Measurements from ENCODE around the gene RILPL2.
"Not testable (repeated sequence)": the region's sequence is repeated elsewhere in the genome, so short reads cannot be mapped to it uniquely, and the experiment has no call there.

Gene RILPL2

DNA sequence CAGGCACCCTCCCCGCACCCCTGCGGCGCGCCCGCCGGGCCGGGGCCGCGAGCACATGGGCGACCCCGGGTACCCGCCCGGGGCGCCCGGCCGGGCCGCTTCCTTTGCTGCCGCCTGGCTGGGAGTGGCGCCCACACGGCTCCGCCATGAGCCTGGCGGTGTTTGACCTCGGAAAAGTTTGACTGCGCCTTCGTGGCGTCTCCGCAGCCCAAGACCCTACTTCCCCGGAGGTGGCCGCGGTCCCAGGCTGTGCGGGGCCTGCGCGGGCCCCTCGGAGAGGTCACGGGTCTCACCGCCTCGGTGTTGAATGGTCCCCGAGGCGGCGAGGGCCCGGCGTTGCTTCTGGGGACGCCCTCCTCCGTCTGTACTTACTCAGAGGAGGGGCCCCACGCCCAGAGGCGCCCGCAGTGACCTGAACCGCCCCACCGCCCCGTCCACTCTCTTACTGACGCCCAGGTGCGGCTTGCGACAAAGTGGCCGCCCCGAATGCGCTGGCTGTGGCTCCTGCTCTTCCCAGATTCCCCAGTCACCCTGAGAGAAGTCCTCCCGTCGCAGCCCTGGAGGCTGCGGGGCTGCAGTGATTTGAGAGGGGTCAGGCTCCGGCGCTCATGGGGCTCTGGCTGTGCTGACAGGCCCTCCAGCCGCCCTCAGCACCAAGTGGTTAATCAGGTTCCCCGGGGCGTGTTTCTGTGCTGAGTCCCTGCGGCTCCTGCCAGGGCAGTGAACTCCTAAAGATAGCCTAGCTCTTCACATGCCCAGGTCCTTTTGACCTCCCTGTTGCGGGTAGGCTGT is 46.7 kb downstream of the RILPL2 start:
- peaks cover 17% of the 10 kb centered on the region for H3K4me1 ChIP-seq (ENCODE audit: control insufficient read depth, insufficient read depth, low read length)
- peaks cover 27% of the 10 kb centered on the region for H3K27me3 ChIP-seq (ENCODE audit: control insufficient read depth, insufficient read depth, low read length)
- H3K27ac ChIP-seq (ENCODE audit: low read depth, low read length) = no peak overlapping the region
- peaks cover 34% of the 10 kb centered on the region for H3K36me3 ChIP-seq (ENCODE audit: control insufficient read depth, insufficient read depth, low read length)
- H3K9me3 ChIP-seq (ENCODE audit: control insufficient read depth, insufficient read depth, low read length) = no peaks in the 10 kb centered on the region
- peak overlapping the region; percentile 56; the same call in 1 of the 2 replicates for H3K9ac ChIP-seq (ENCODE audit: low read depth, low read length)
- peak overlapping the region; percentile 69 for H3K4me3 ChIP-seq (ENCODE audit: low read depth, low read length)

DNA sequence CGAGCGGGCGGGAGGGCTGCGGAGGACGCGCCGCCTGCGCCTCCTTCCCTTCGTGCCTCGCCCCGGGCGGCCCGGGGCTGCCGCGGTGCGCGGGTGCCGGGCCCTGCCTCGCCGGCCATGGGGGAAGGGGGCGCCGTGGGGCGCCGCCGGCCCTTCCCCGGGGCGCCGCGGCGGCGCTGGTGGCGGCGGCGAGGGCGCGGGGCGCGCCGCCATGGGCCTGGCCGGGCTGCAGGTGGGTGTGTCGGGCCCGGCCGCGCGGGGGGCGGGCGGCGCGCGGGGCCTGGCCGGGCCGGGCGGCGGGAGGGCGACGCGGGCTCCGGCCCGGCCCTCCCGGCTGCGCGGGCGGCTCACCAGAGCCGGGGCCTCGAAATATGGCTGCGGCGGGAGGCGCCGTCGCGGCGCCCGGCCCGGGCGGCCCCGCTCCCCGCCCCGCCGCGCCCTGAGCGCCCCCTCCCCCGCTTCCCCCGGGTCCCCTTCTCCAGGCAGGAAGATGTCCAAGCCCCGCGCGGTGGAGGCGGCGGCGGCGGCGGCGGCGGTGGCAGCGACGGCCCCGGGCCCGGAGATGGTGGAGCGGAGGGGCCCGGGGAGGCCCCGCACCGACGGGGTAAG is 47.4 kb downstream of the RILPL2 start:
- H3K4me1 ChIP-seq (ENCODE audit: control insufficient read depth, insufficient read depth, low read length) = peaks cover 17% of the 10 kb centered on the region

DNA sequence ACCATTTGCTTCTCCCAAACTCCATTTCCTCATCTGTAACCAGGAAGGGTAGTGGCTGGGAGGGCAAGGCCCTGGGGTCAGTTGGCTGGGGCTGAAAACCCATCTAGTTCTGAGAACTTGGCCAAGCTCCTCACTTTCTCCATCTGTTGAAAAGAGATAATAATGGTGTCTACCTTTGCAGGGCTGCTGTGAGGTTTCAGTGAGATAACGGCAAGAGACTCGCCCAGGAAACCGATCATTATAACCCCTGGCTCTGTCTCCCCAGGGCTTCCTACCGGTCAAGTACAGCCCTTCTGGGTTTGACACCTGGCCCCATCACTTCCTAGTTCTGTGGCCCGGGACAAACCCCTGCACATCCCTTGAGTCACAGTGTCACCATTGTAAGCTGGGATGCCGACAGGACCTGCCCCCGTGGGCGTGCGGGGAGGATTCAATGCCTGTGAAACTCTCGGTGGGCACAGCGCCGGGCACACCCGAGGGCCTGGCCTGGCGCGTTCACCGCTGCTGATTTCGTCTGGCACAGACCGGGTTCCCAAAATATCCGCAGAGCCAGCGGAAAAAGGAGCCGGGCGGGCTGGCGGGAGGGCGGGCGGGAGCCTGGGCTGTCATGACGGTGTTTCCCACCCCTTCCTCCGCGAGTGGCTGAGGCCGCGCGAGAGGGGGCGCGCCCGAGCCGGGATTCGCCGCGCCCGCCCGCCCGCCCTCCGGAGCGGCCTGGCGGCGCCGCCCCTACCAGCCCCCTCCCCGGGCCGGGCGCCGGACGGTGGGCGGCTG is 48.1 kb downstream of the RILPL2 start:
- H3K4me1 ChIP-seq (ENCODE audit: control insufficient read depth, insufficient read depth, low read length) = peaks cover 17% of the 10 kb centered on the region
- H3K36me3 ChIP-seq (ENCODE audit: control insufficient read depth, insufficient read depth, low read length) = peaks cover 27% of the 10 kb centered on the region
- H3K9me3 ChIP-seq (ENCODE audit: control insufficient read depth, insufficient read depth, low read length) = no peaks in the 10 kb centered on the region
- H3K27me3 ChIP-seq (ENCODE audit: control insufficient read depth, insufficient read depth, low read length) = peaks cover 27% of the 10 kb centered on the region
- no peak overlapping the region for H3K9ac ChIP-seq (ENCODE audit: low read depth, low read length)
- H3K4me3 ChIP-seq (ENCODE audit: low read depth, low read length) = peak overlapping the region; percentile 67
- H3K27ac ChIP-seq (ENCODE audit: low read depth, low read length) = no peak overlapping the region

More for the DNA sequence above, 47.4 kb downstream of the RILPL2 start:
- Histone ChIP-seq H3K9me3 (ENCODE audit: control insufficient read depth, insufficient read depth, low read length) (no peaks in the 10 kb centered on the region), H3K36me3 (ENCODE audit: control insufficient read depth, insufficient read depth, low read length) (peaks cover 28% of the 10 kb centered on the region), H3K9ac (ENCODE audit: low read depth, low read length) (peak overlapping the region; percentile 56; the same call in 1 of the 2 replicates), H3K4me3 (ENCODE audit: low read depth, low read length) (peak overlapping the region; percentile 69; the same call in 1 of the 2 replicates), H3K27me3 (ENCODE audit: control insufficient read depth, insufficient read depth, low read length) (peaks cover 27% of the 10 kb centered on the region), H3K27ac (ENCODE audit: low read depth, low read length) (no peak overlapping the region)

DNA sequence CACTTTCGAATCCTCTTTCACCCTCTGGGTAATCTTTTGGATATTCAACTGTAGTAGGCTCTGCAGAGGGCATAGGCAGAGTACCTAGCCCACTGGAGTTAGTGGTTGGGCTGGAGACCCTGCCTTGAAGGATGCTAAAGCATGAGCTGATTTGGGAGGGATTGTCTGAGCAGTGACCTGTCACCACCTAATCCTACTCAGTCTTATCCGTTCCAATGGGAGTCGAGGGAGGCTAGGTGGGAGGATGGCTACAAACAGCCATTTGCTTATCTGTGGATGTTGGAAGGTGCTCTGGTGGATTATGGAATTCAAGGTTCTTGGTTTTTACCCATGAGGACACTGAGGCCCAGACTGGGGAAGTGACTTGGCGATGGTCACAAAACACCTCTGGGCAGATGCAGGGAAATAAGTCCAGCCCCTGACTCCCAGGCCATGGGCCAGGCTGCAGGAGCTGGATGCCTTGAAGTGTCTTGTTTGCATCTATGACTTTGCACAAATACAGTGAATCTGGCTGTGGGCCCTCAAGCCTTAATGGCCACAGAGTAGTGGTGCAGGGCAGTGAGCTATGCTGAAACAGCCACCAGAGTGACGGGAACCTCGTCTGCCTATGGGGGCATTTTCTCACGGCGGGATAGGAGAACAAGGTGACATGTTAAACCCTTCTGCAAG is 48.8 kb downstream of the RILPL2 start:
- peaks cover 27% of the 10 kb centered on the region for H3K27me3 ChIP-seq (ENCODE audit: control insufficient read depth, insufficient read depth, low read length)
- peaks cover 21% of the 10 kb centered on the region for H3K36me3 ChIP-seq (ENCODE audit: control insufficient read depth, insufficient read depth, low read length)
- H3K4me1 ChIP-seq (ENCODE audit: control insufficient read depth, insufficient read depth, low read length) = peaks cover 17% of the 10 kb centered on the region
- H3K4me3 ChIP-seq (ENCODE audit: low read depth, low read length) = peak overlapping the region; percentile 67
- H3K27ac ChIP-seq (ENCODE audit: low read depth, low read length) = no peak overlapping the region
- H3K9ac ChIP-seq (ENCODE audit: low read depth, low read length) = no peak overlapping the region
- H3K9me3 ChIP-seq (ENCODE audit: control insufficient read depth, insufficient read depth, low read length) = no peaks in the 10 kb centered on the region

DNA sequence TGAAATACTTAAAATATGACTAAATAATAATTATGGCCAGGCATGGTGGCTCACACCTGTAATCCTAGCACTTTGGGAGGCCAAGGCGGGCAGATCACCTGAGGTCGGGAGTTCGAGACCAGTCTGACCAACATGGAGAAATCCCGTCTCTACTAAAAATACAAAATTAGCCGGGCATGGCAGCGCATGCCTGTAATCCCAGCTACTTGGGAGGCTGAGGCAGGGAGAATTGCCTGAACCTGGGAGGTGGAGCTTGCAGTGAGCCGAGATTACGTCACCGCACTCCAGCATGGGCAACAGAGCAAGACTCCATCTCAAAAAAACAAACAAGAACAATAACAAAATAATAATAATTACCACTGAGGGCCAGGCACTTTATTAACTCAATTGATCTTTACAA is 50.9 kb downstream of the RILPL2 start:
- Histone ChIP-seq H3K27me3 (ENCODE audit: control insufficient read depth, insufficient read depth, low read length) (peaks cover 23% of the 10 kb centered on the region), H3K4me1 (ENCODE audit: control insufficient read depth, insufficient read depth, low read length) (peaks cover 17% of the 10 kb centered on the region)
- H3K36me3 ChIP-seq (ENCODE audit: control insufficient read depth, insufficient read depth, low read length); H3K27ac ChIP-seq (ENCODE audit: low read depth, low read length); H3K9me3 ChIP-seq (ENCODE audit: control insufficient read depth, insufficient read depth, low read length); H3K9ac ChIP-seq (ENCODE audit: low read depth, low read length); H3K4me3 ChIP-seq (ENCODE audit: low read depth, low read length): not testable (repeated sequence)

DNA sequence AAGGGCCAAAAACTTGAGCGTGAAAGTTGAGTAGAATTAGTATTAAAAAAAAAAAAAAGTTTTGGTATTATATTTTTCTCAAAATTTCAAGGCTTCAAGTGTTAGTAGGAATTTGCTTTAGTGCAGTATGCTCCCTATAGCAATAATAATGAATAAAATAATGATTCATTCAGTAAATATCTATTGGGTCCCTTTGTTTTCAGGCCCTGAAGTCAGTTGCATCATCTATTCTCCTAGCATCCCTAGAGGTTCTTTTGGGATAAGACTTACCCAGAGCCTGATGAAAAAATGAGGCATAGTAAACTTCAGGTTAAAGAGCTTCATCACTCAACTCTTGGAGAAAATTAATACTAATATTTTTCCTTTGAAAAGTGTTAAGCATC is 51.5 kb downstream of the RILPL2 start:
- Histone ChIP-seq H3K4me3 (ENCODE audit: low read depth, low read length) (peak overlapping the region; percentile 81), H3K27ac (ENCODE audit: low read depth, low read length) (no peak overlapping the region), H3K4me1 (ENCODE audit: control insufficient read depth, insufficient read depth, low read length) (peaks cover 12% of the 10 kb centered on the region), H3K9ac (ENCODE audit: low read depth, low read length) (peak overlapping the region; percentile 6; the same call in 1 of the 2 replicates), H3K9me3 (ENCODE audit: control insufficient read depth, insufficient read depth, low read length) (no peaks in the 10 kb centered on the region), H3K36me3 (ENCODE audit: control insufficient read depth, insufficient read depth, low read length) (no peaks in the 10 kb centered on the region), H3K27me3 (ENCODE audit: control insufficient read depth, insufficient read depth, low read length) (peaks cover 18% of the 10 kb centered on the region)

DNA sequence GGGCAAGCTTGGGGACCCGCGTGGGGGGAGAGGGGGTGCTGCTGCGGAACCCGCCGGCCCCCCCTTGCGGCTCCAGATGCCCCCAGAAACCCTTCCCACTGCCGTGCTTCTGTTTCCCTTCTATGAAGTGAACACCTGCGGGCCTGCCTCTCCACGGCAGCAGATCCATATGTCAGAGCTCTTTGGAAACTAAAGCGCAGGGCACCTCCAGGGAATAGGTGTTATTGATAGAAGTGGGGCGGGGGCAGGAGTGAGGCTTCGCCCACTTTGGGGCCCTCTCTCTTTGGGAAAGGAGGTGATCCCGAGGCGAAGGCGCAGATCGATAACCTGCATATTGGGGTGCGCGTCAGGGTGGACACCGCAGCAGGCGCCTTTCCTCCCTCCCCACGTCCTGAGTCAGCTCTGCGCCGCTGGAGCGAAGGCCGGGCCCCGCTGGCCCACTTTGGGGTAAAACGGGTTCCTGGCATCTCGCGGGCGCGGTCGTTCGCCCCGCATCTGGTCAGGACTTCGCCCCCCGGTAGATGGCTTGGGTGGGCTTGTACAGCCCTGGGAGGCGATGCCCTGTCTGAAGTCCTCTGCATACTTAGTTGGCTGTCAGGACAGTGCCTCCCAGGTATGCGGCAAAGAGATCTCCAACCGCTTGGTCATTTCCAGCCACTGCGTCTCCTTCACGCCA is 52.0 kb downstream of the RILPL2 start:
- Histone ChIP-seq H3K27me3 (ENCODE audit: control insufficient read depth, insufficient read depth, low read length) (peaks cover 15% of the 10 kb centered on the region), H3K9ac (ENCODE audit: low read depth, low read length) (peak overlapping the region; percentile 6; the same call in 1 of the 2 replicates), H3K9me3 (ENCODE audit: control insufficient read depth, insufficient read depth, low read length) (no peaks in the 10 kb centered on the region), H3K4me3 (ENCODE audit: low read depth, low read length) (peak overlapping the region; percentile 81), H3K36me3 (ENCODE audit: control insufficient read depth, insufficient read depth, low read length) (no peaks in the 10 kb centered on the region), H3K4me1 (ENCODE audit: control insufficient read depth, insufficient read depth, low read length) (peaks cover 11% of the 10 kb centered on the region), H3K27ac (ENCODE audit: low read depth, low read length) (peak overlapping the region; percentile 72)

DNA sequence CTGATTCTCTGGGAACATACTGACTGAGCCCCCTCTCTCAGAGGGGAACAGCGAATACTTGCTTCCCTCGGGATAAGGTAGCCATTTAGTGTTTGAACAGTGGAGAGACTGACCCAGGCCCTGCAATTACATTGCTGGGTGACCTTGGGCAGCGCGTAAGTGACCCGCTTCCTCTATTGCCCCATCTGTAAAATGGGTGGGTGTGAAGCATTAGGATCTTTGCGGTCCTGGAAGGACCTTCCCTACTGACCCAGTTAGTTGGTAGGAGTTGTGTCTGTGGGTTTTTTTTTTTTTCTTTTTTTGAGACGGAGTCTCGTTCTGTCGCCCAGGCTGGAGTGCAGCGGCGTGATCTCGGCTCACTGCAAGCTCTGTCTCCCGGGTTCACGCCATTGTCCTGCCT is 53.8 kb downstream of the RILPL2 start:
- no peak overlapping the region for H3K4me3 ChIP-seq (ENCODE audit: low read depth, low read length)
- no peaks in the 10 kb centered on the region for H3K9me3 ChIP-seq (ENCODE audit: control insufficient read depth, insufficient read depth, low read length)
- no peak overlapping the region for H3K9ac ChIP-seq (ENCODE audit: low read depth, low read length)
- H3K4me1 ChIP-seq (ENCODE audit: control insufficient read depth, insufficient read depth, low read length) = 0 out of 2 replicates have a peak, but pooled peaks cover 4% of the 10 kb centered on the region
- H3K27ac ChIP-seq (ENCODE audit: low read depth, low read length) = no peak overlapping the region
- no peaks in the 10 kb centered on the region for H3K36me3 ChIP-seq (ENCODE audit: control insufficient read depth, insufficient read depth, low read length)
- H3K27me3 ChIP-seq (ENCODE audit: control insufficient read depth, insufficient read depth, low read length) = peaks cover 7% of the 10 kb centered on the region; the same call in 1 of the 2 replicates

DNA sequence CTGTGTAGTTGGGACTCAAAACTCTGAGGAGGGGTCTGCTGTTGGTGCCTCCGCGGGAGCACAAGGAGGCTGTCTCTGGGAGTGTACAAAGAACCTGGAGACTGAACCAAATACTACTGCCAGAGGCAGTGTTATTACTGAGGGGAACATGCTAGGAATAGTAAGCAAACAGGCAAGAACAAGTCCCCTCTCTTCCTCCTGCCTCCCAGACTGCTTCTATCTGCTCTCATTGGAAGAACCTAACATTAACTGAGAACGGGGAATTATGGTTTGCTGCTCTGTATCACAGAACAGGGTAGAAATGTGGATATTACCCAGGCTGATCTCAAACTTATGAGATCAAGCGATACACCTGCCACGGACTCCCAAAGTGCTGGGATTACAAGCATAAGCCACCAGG is 57.1 kb downstream of the RILPL2 start:
- Histone ChIP-seq H3K9ac (ENCODE audit: low read depth, low read length) (no peak overlapping the region), H3K27ac (ENCODE audit: low read depth, low read length) (no peak overlapping the region), H3K27me3 (ENCODE audit: control insufficient read depth, insufficient read depth, low read length) (no peaks in the 10 kb centered on the region), H3K4me1 (ENCODE audit: control insufficient read depth, insufficient read depth, low read length) (no peaks in the 10 kb centered on the region), H3K4me3 (ENCODE audit: low read depth, low read length) (no peak overlapping the region), H3K36me3 (ENCODE audit: control insufficient read depth, insufficient read depth, low read length) (no peaks in the 10 kb centered on the region), H3K9me3 (ENCODE audit: control insufficient read depth, insufficient read depth, low read length) (no peaks in the 10 kb centered on the region)

DNA sequence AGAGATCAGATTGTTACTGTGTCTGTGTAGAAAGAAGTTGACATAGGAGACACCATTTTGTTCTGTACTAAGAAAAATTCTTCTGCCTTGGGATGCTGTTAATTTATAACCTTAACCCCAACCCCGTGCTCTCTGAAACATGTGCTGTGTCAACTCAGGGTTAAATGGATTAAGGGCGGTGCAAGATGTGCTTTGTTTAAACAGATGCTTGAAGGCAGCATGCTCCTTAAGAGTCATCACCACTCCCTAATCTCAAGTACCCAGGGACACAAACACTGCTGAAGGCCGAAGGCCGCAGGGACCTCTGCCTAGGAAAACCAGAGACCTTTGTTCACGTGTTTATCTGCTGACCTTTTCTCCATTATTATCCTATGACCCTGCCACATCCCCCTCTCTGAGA is 64.1 kb downstream of the RILPL2 start:
- not testable (repeated sequence) for H3K9ac ChIP-seq (ENCODE audit: low read depth, low read length); H3K27ac ChIP-seq (ENCODE audit: low read depth, low read length); H3K4me3 ChIP-seq (ENCODE audit: low read depth, low read length); H3K9me3 ChIP-seq (ENCODE audit: control insufficient read depth, insufficient read depth, low read length); H3K4me1 ChIP-seq (ENCODE audit: control insufficient read depth, insufficient read depth, low read length); H3K36me3 ChIP-seq (ENCODE audit: control insufficient read depth, insufficient read depth, low read length); H3K27me3 ChIP-seq (ENCODE audit: control insufficient read depth, insufficient read depth, low read length)

Data from HUES48 (cell line).